B cell (primary cell): ENCODE measurements around the gene CD200R1L.

Source experiments
- EZH2 ChIP-seq: IDR thresholded peaks from 2 replicates; pipeline ENCODE4 v1.6.1; 2012; ENCODE audit warnings: borderline replicate concordance, low read depth, mild to moderate bottlenecking, moderate library complexity, low read length; ENCODE audit not compliant: insufficient read depth, poor library complexity, severe bottlenecking
- TF ChIP-seq, protein P1 (sequence below): fragments of 200-600 bp; IDR thresholded peaks from one replicate; pipeline ENCODE4 v1.8.0; 2022; ENCODE audit warnings: antibody characterized with exemption, mild to moderate bottlenecking

GRCh38 chr3:112803467-112803866 lies 43.2 kb downstream of the CD200R1L start:
- TF ChIP-seq, protein P1, sequence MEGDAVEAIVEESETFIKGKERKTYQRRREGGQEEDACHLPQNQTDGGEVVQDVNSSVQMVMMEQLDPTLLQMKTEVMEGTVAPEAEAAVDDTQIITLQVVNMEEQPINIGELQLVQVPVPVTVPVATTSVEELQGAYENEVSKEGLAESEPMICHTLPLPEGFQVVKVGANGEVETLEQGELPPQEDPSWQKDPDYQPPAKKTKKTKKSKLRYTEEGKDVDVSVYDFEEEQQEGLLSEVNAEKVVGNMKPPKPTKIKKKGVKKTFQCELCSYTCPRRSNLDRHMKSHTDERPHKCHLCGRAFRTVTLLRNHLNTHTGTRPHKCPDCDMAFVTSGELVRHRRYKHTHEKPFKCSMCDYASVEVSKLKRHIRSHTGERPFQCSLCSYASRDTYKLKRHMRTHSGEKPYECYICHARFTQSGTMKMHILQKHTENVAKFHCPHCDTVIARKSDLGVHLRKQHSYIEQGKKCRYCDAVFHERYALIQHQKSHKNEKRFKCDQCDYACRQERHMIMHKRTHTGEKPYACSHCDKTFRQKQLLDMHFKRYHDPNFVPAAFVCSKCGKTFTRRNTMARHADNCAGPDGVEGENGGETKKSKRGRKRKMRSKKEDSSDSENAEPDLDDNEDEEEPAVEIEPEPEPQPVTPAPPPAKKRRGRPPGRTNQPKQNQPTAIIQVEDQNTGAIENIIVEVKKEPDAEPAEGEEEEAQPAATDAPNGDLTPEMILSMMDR: no peak
- TF ChIP-seq EZH2: no peak
